PC-3 (cell line): ENCODE data around the gene KCTD5.
"Not testable (repeated sequence)": the region's sequence is repeated elsewhere in the genome, so short reads cannot be mapped to it uniquely, and the experiment has no call there.

Experiments
- EZH2 ChIP-seq: fragments of 300-600 bp; sonication (generic); IDR thresholded peaks from one replicate; pipeline ENCODE4 v1.6.1; 2017; ENCODE audit warnings: antibody characterized with exemption, mild to moderate bottlenecking, low read length; ENCODE audit not compliant: unreplicated experiment
- TF ChIP-seq, protein P1 (sequence below): fragments of 300-600 bp; sonication (generic); conservative IDR thresholded peaks from 2 replicates; pipeline ENCODE4 v1.5.1; 2017; ENCODE audit warnings: antibody characterized with exemption, low read depth, mild to moderate bottlenecking, low read length

DNA sequence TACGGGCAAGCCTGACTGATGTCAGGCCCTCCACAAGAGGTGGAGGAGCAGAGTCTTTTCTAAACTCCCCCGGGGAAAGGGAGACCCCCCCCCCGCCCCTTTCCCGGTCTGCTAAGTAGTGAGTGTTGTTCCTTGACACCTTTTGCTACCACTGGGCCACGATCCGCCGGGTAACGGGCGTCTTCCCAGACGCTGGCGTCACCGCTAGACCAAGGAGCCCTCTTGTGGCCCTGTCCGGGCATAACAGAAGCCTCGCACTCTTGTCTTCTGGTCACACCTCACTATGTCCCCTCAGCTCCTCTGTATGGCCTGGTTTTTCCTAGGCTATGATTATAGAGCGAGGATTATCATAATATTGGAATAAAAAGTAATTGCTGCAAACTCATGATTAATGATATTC lies 12.3 kb upstream of the KCTD5 start:
- TF ChIP-seq, protein P1, sequence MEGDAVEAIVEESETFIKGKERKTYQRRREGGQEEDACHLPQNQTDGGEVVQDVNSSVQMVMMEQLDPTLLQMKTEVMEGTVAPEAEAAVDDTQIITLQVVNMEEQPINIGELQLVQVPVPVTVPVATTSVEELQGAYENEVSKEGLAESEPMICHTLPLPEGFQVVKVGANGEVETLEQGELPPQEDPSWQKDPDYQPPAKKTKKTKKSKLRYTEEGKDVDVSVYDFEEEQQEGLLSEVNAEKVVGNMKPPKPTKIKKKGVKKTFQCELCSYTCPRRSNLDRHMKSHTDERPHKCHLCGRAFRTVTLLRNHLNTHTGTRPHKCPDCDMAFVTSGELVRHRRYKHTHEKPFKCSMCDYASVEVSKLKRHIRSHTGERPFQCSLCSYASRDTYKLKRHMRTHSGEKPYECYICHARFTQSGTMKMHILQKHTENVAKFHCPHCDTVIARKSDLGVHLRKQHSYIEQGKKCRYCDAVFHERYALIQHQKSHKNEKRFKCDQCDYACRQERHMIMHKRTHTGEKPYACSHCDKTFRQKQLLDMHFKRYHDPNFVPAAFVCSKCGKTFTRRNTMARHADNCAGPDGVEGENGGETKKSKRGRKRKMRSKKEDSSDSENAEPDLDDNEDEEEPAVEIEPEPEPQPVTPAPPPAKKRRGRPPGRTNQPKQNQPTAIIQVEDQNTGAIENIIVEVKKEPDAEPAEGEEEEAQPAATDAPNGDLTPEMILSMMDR: peak; percentile 49
- not testable (repeated sequence) for TF ChIP-seq EZH2
